Neuron (in vitro differentiated cells): ENCODE data around the gene ZFAND3.

Experiments used
- H2AFZ ChIP-seq: one replicate; pipeline ENCODE4 v1.6.1; 2013; ENCODE audit warnings: low read depth, mild to moderate bottlenecking, inconsistent platforms, low read length, moderate library complexity
- H3K27me3 ChIP-seq: one replicate; pipeline ENCODE4 v1.6.1; 2013; ENCODE audit warnings: low read length; ENCODE audit not compliant: insufficient read depth
- H3K36me3 ChIP-seq: one replicate; pipeline ENCODE4 v1.6.1; 2013; ENCODE audit warnings: low read length; ENCODE audit not compliant: insufficient read depth
- H3K4me1 ChIP-seq: one replicate; pipeline ENCODE4 v1.6.1; 2013; ENCODE audit warnings: low read length; ENCODE audit not compliant: insufficient read depth
- H3K4me3 ChIP-seq: 2 replicates; pipeline ENCODE4 v1.5.1; 2013; ENCODE audit warnings: mild to moderate bottlenecking, low read length, moderate library complexity
- H3K9me3 ChIP-seq: one replicate; pipeline ENCODE4 v1.6.1; 2013; ENCODE audit warnings: low read length

The ZFAND3 gene

DNA sequence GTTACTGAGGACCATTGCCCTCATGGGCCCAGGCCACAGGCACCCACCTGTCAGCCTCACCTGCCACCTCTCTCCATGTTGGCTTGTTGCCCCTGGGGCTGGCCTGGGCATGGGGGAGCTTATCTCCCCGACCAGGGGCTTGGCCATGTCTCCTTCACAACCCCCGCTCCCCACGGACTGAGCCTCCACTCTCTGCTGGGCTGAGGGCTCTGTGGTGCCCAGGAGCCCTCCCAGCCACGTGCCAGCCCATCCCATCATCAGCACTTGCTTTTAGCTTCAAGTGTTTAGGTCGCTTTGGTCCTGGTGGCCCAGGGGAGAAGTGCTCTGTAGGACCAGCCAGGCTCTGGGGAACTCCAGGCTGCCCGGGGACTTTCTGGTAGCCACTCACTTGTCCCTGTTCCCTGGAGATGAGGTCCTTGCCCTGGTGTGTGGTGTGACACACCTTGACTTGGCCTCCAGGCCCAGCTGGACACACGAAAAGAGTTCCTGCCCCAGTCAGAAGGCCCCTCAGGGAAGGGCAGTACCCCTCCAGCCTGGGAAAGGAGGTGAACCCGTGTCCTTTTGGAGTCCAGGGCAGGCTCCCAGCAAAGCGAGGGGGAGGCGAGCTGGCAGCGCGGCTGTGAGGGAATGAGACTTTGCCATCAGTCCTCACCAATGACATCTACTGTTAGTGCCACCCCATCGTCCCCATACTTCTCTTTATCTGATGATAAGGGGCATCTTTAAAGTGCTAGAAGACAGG is 352.6 kb downstream of the ZFAND3 start:
- peaks cover 12% of the 10 kb centered on the region for H3K4me1 ChIP-seq
- no peak overlapping the region for H2AFZ ChIP-seq
- H3K36me3 ChIP-seq, result peaks cover 3% of the 10 kb centered on the region
- H3K9me3 ChIP-seq, result no peaks in the 10 kb centered on the region
- H3K4me3 ChIP-seq, result no peak overlapping the region
- H3K27me3 ChIP-seq, result no peaks in the 10 kb centered on the region

- Histone ChIP-seq H3K36me3 (peaks cover 3% of the 10 kb centered on the region), H3K4me3 (no peak overlapping the region), H2AFZ (no peak overlapping the region), H3K27me3 (no peaks in the 10 kb centered on the region), H3K4me1 (peaks cover 19% of the 10 kb centered on the region), H3K9me3 (no peaks in the 10 kb centered on the region)
Measured at GRCh38 chr6:38172739-38173410, 353.3 kb downstream of the ZFAND3 start.

DNA sequence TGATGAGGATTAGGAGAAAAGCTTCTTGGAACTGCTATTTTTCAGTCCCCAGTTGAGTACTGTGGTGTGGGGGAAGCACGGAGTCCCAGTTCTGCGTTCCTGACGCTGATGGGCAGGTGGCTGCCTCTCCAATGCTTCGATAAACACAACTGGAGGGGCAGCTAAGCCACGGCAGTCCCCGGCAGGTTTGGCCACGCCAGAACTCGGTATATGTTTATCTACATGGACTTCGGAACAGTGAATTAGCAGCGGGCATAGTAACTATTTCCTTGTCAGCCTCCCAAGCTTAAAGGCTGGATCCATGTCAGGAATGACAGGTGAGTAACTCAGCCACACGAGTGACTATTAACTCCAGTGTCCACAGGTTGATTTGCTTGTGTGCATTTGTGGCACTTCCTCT is 354.4 kb downstream of the ZFAND3 start:
- no peak overlapping the region for H2AFZ ChIP-seq
- no peaks in the 10 kb centered on the region for H3K9me3 ChIP-seq
- no peaks in the 10 kb centered on the region for H3K27me3 ChIP-seq
- peaks cover 3% of the 10 kb centered on the region for H3K36me3 ChIP-seq
- no peak overlapping the region for H3K4me3 ChIP-seq
- H3K4me1 ChIP-seq, result peaks cover 20% of the 10 kb centered on the region

DNA sequence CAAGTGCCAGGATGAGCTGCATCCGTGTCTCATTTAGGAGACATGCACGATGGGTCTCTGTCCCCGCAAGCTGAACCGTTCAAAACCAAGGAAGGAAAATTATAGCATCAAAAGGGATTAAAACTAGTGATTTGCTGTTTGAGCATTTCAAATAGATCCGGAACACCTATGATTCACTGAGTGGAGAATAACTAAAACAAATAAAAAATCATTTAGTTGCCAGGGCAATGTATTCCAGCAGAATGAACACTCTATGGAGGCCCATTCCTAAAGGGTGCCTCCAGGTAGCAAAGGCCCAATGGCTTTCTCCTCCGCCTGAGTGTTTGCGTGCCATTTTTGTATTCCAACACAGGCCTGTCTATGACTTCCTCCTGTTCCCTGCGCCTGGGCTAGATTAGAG is 354.8 kb downstream of the ZFAND3 start:
- Histone ChIP-seq H2AFZ (no peak overlapping the region), H3K36me3 (peaks cover 3% of the 10 kb centered on the region), H3K4me3 (no peak overlapping the region), H3K27me3 (no peaks in the 10 kb centered on the region), H3K4me1 (peaks cover 20% of the 10 kb centered on the region), H3K9me3 (no peaks in the 10 kb centered on the region)

GRCh38 chr6:38174806-38175495 is 355.4 kb downstream of the ZFAND3 start:
- Histone ChIP-seq H3K4me3 (no peak overlapping the region), H3K27me3 (no peaks in the 10 kb centered on the region), H3K9me3 (no peaks in the 10 kb centered on the region), H3K4me1 (peaks cover 18% of the 10 kb centered on the region), H3K36me3 (peaks cover 3% of the 10 kb centered on the region), H2AFZ (no peak overlapping the region)

- Histone ChIP-seq H2AFZ (no peak overlapping the region), H3K4me1 (peaks cover 13% of the 10 kb centered on the region), H3K36me3 (peaks cover 3% of the 10 kb centered on the region), H3K9me3 (no peaks in the 10 kb centered on the region), H3K4me3 (no peak overlapping the region), H3K27me3 (no peaks in the 10 kb centered on the region)
Measured at GRCh38 chr6:38175786-38176185, 356.3 kb downstream of the ZFAND3 start.

DNA sequence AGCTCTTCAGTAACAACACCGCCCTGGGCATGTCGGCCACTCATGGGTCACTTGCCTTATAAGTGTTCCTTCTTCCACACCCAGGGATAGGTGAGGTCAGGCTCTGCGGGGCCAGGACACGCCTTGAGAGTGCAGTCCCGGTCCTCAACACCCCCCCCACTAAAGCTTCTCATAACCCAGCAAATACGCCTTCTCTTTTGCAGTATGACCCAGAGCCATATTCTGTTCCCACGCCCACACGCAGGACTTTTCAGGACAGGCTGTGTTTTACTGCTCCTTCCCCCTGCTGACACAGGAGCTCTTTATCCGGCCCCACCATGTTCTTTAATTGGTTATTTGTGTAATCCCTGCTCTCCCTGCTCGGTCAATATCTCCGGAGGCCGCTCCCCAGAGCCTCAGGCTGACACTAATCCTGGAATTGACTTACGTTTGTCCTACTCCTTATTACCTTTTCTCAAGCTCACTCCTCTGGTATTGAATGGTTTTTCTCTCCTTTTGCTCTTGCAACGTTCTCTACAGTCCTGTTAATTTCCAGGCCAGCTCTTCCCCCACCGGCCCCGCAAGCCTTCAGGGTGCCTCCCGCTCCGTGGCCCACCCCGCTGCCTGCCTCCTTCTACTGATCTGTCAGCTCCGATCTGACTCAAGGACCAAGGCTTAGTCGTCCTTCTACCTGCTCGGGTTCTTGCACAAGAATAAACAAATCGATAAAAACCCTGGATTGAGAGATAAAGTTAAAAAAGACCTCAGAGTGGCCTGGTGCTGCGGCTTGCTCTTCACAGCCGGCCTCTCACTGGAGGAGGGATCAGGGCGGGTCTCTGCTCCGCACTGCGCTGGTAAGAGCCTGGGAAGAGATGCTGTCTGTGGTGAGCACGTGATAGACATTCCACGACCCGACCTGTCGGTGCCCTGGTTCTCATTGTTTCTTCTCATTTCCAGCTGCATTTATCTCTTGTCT is 357.5 kb downstream of the ZFAND3 start:
- Histone ChIP-seq H2AFZ (no peak overlapping the region), H3K9me3 (no peaks in the 10 kb centered on the region), H3K36me3 (peaks cover 3% of the 10 kb centered on the region), H3K27me3 (no peaks in the 10 kb centered on the region), H3K4me1 (peaks cover 13% of the 10 kb centered on the region), H3K4me3 (no peak overlapping the region)

DNA sequence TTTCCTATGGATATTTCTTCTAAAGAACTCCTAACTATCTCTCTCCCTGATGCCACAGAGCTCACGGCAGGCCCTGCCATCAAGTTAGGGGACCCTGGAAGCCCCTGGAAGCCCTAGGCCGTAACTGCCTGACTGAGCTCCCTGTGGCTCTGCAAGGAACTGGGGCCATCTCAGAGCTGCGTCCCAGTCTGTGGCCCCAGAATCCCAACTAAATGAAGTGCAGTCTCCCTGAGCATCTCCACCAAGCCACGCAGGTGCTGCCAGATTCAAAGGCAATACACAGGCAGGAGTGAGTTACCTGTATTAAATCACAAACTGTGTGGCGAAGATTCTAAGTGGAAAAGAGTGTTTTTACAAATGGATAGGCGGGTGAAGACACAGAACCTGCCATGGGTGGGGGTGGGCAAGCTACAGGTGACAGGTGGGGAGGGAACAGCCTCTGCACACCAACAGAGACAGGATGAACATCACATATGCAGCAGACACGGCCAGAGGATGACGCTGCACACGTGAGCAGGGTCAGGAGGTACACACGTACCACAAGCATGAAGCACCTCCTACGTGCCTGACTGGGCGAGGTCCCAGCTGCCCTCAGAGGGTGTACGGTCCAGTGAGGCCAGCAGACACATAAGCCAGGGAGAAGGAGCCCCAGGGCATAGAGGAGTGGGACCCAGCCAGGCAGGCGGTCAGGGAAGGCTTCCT is 358.5 kb downstream of the ZFAND3 start:
- no peak overlapping the region for H3K4me3 ChIP-seq
- peaks cover 3% of the 10 kb centered on the region for H3K36me3 ChIP-seq
- H3K4me1 ChIP-seq, result peaks cover 13% of the 10 kb centered on the region
- no peak overlapping the region for H2AFZ ChIP-seq
- no peaks in the 10 kb centered on the region for H3K9me3 ChIP-seq
- no peaks in the 10 kb centered on the region for H3K27me3 ChIP-seq

DNA sequence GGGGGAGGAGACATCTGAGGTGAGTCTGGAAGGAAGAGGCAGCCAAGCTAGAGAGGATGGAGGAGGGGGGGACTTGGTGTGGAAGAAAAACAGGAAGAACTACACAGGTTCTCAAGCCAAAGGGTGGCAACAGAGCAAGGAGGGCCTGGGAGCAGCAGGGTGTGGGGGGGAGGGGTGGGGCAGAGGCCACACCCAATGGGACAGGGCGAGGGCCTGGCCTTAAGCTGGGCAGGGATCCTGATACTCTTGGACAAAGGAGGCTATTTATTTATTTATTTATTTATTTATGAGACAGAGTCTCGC is 359.0 kb downstream of the ZFAND3 start:
- no peak overlapping the region for H3K4me3 ChIP-seq
- no peaks in the 10 kb centered on the region for H3K27me3 ChIP-seq
- H2AFZ ChIP-seq, result no peak overlapping the region
- H3K4me1 ChIP-seq, result peaks cover 13% of the 10 kb centered on the region
- peaks cover 3% of the 10 kb centered on the region for H3K36me3 ChIP-seq
- no peaks in the 10 kb centered on the region for H3K9me3 ChIP-seq

- H3K9me3 ChIP-seq, result no peaks in the 10 kb centered on the region
- H3K27me3 ChIP-seq, result no peaks in the 10 kb centered on the region
- no peak overlapping the region for H3K4me3 ChIP-seq
- peaks cover 18% of the 10 kb centered on the region for H3K4me1 ChIP-seq
- H3K36me3 ChIP-seq, result peaks cover 3% of the 10 kb centered on the region
- no peak overlapping the region for H2AFZ ChIP-seq
Measured at GRCh38 chr6:38179300-38179699, 359.8 kb downstream of the ZFAND3 start.

DNA sequence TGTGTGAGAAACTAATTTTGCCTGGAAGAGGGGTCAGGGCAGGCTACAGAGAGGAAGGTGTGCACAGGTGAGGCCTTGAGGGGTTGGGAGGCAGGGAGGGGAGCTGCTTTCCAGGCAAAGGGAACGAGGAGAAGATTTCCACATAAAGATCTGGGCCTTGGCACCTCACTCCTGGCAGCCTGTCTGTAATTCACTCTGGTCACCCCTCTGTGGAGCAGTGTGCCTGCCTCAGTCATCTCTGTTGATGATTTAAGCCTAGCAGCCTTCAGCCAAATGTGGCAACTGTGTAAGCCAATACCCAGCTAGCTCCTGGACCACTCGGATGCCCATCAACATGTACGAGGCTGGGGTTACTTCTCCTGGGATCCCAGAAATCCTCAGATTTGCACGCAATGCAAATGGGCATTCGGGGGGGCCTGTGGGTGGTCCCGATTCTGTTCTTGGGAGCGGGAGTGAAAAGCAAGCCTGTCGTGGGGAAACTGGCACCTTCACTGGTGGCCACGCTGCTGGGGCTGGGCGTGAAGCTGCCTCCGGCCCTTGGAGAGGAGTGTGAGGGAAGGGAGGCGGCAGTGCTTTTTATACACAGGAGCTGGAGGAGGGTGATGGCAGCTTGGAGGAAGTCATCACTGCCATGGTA is 360.4 kb downstream of the ZFAND3 start:
- Histone ChIP-seq H3K27me3 (no peaks in the 10 kb centered on the region), H2AFZ (no peak overlapping the region), H3K4me3 (no peak overlapping the region), H3K9me3 (no peaks in the 10 kb centered on the region), H3K4me1 (peaks cover 24% of the 10 kb centered on the region), H3K36me3 (no peaks in the 10 kb centered on the region)

- H3K4me1 ChIP-seq, result peaks cover 29% of the 10 kb centered on the region
- no peak overlapping the region for H3K4me3 ChIP-seq
- no peaks in the 10 kb centered on the region for H3K27me3 ChIP-seq
- no peaks in the 10 kb centered on the region for H3K9me3 ChIP-seq
- no peaks in the 10 kb centered on the region for H3K36me3 ChIP-seq
- H2AFZ ChIP-seq, result no peak overlapping the region
Measured at GRCh38 chr6:38180586-38180985, 361.1 kb downstream of the ZFAND3 start.
